ENCODE data around the gene NPAS1. TPM values are rescaled to one million over a fixed set of nuclear protein-coding genes. Genes with fewer than 3 reads are reported as not detected.
"Not testable (repeated sequence)": the region's sequence is repeated elsewhere in the genome, so short reads cannot be mapped to it uniquely, and the experiment has no call there.

Gene NPAS1
- total and polyA plus RNA-seq, 2 donors: 0.16 to 0.18 TPM

DNA sequence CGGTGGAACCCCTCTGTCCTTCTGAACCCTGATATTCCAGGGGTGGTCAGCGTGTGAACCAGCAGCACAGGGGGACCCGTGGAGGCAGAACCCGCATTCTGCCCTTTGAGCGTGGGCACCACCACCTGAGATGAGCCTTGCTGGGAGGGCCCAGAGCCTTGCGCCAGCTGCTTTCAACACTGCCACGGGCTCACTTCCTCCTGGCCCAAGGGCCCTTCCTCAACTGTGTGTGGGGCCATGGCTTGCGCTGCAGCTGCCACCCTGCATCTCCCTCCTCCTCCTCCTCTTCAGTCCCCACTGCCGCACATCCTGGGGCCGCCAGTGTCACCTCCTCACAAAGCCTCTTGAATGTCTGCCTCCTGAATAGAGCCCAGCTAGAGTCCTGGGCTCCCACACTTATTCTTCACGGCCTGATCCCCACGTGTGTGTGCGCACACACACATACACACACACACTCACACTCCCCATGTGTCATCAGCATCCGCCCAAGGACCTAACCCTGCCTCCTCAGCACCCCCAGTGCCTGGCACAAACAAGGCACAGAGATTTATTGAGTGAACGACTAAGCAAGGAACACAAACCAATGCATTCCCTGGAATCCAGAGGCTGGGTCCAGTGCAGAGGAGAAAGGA is 55.7 kb downstream of the NPAS1 start:
- H3K4me3 ChIP-seq (ENCODE audit: low read depth, low read length): no peak overlapping the region
- no peak overlapping the region for H3K27ac ChIP-seq (ENCODE audit: low read depth)
- no peak for DNase-seq (ENCODE audit: extremely low spot score)
- no peaks in the 10 kb centered on the region for H3K4me1 ChIP-seq (ENCODE audit: insufficient read depth)
- 82% methylated on average over 15 of the region's 15 CpGs for WGBS
- H3K36me3 ChIP-seq (ENCODE audit: insufficient read depth): peaks cover 5% of the 10 kb centered on the region

DNA sequence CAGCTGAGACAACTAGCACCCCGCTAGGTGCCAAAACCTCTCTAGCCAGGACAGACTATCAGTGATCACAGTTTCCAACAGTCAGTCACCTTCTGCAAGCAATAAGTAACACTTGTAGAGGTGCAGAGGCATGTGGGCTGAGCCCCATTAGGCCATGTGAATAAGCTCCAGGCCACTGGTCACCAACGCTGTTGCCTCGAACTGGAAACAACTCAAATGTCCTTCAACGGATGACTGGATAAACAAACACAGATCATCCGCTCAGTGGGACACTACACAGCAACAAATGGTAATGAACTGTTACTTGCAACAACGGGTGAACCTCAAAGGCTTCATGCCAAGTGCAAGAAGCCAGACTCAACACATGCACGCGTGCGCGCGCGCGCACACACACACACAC is 56.3 kb downstream of the NPAS1 start:
- Histone ChIP-seq H3K4me3 (ENCODE audit: low read depth, low read length) (no peak overlapping the region), H3K36me3 (ENCODE audit: insufficient read depth) (peaks cover 1% of the 10 kb centered on the region)
- WGBS: 78% methylated on average over 13 of the region's 13 CpGs

GRCh38 chr19:47078351-47078750 is 58.7 kb downstream of the NPAS1 start:
- H3K36me3 ChIP-seq (ENCODE audit: insufficient read depth); H3K27ac ChIP-seq (ENCODE audit: low read depth); H3K4me1 ChIP-seq (ENCODE audit: insufficient read depth); H3K4me3 ChIP-seq (ENCODE audit: low read depth, low read length); DNase-seq (ENCODE audit: extremely low spot score): not testable (repeated sequence)
- WGBS: 95% methylated on average over 13 of the region's 13 CpGs

More for the DNA sequence above, 56.3 kb downstream of the NPAS1 start:
- no peak for DNase-seq (ENCODE audit: extremely low spot score)
- Histone ChIP-seq H3K4me1 (ENCODE audit: insufficient read depth) (no peaks in the 10 kb centered on the region), H3K27ac (ENCODE audit: low read depth) (no peak overlapping the region)

DNA sequence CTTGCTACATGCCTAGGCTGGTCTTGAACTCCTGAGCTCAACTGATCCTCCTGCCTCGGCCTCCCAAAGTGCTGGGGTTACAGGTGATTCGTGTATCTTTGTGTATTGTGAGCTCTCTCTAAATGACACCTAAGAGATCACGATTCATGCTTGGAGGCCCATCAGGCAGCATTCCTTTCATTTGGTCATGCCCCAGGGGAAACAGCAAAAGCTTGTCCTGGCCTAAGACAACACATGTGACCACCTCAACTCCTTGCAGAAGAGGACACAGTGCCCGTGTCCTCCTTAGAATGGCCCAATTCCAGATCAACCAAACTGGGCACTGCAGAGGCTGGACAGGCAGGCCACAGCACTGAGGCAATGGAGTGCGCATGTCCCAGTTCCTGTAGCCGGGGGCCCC is 61.5 kb downstream of the NPAS1 start:
- DNase-seq (ENCODE audit: extremely low spot score): no peak
- Histone ChIP-seq H3K4me1 (ENCODE audit: insufficient read depth) (no peaks in the 10 kb centered on the region), H3K36me3 (ENCODE audit: insufficient read depth) (no peaks in the 10 kb centered on the region), H3K4me3 (ENCODE audit: low read depth, low read length) (no peak overlapping the region), H3K27ac (ENCODE audit: low read depth) (no peak overlapping the region)
- WGBS: 85% methylated on average over 6 of the region's 6 CpGs

GRCh38 chr19:47082493-47082892 is 62.9 kb downstream of the NPAS1 start:
- H3K4me3 ChIP-seq (ENCODE audit: low read depth, low read length): no peak overlapping the region
- H3K36me3 ChIP-seq (ENCODE audit: insufficient read depth): no peaks in the 10 kb centered on the region
- no peak overlapping the region for H3K27ac ChIP-seq (ENCODE audit: low read depth)
- no peaks in the 10 kb centered on the region for H3K4me1 ChIP-seq (ENCODE audit: insufficient read depth)
- no peak for DNase-seq (ENCODE audit: extremely low spot score)
- 97% methylated on average over 5 of the region's 5 CpGs for WGBS

- DNase-seq (ENCODE audit: extremely low spot score): no peak
- 93% methylated on average over 24 of the region's 24 CpGs for WGBS
- no peaks in the 10 kb centered on the region for H3K36me3 ChIP-seq (ENCODE audit: insufficient read depth)
- H3K4me1 ChIP-seq (ENCODE audit: insufficient read depth): no peaks in the 10 kb centered on the region
- H3K27ac ChIP-seq (ENCODE audit: low read depth): no peak overlapping the region
- H3K4me3 ChIP-seq (ENCODE audit: low read depth, low read length): no peak overlapping the region
Measured at GRCh38 chr19:47084879-47085439, 65.3 kb downstream of the NPAS1 start.

DNA sequence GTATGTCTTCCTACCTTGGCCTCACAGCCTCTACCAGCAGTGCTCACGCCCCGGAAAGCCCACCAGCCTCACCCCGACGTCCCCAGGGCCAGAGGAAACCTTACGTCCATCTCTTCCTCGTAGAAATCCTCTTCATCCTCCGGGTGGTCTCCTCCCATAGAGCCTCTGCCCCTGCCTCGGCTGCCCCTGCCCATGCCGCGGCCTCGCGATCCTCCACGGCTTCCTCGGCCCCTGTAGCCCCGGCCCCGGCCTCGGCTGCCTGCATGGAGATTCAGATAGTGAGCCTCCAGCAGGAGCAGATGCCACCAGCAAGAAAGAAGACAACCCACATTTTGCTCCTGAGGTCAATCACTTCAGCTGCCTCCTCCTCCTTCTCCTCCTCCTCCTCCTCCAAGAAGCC is 66.6 kb downstream of the NPAS1 start:
- no peak for DNase-seq (ENCODE audit: extremely low spot score)
- no peaks in the 10 kb centered on the region for H3K36me3 ChIP-seq (ENCODE audit: insufficient read depth)
- H3K27ac ChIP-seq (ENCODE audit: low read depth): no peak overlapping the region
- no peaks in the 10 kb centered on the region for H3K4me1 ChIP-seq (ENCODE audit: insufficient read depth)
- 96% methylated on average over 17 of the region's 17 CpGs for WGBS
- H3K4me3 ChIP-seq (ENCODE audit: low read depth, low read length): no peak overlapping the region

DNA sequence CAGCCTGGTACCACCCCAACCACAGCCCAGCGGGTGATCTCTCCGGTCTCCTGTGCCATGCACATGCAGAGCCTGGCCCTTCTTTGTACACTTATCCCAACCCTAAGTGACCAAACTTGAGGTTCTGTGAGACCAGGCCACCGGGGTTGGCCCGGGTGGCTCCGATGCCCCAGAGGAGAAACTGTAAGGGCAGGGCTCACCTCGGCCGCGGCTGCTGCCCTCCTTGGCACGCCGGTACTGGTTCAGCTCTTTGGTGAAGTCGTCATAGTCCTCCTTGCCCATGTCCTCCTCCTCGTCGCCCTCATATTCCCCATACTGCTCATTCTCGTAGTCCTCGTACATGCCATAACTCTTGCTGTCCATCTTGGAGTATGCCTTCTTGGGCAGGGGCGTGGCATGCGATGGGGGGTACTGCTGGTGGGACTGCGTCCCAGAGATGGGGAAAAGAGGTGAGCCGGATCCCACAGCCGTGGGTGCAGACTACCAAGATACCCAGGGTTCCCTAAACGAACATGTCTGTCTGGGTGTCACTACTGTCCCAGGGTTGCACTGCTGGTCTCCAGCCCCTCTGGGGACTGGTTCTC is 70.2 kb downstream of the NPAS1 start:
- H3K27ac ChIP-seq (ENCODE audit: low read depth): no peak overlapping the region
- DNase-seq (ENCODE audit: extremely low spot score): no peak
- no peaks in the 10 kb centered on the region for H3K4me1 ChIP-seq (ENCODE audit: insufficient read depth)
- no peak overlapping the region for H3K4me3 ChIP-seq (ENCODE audit: low read depth, low read length)
- no peaks in the 10 kb centered on the region for H3K36me3 ChIP-seq (ENCODE audit: insufficient read depth)
- 95% methylated on average over 21 of the region's 21 CpGs for WGBS

DNA sequence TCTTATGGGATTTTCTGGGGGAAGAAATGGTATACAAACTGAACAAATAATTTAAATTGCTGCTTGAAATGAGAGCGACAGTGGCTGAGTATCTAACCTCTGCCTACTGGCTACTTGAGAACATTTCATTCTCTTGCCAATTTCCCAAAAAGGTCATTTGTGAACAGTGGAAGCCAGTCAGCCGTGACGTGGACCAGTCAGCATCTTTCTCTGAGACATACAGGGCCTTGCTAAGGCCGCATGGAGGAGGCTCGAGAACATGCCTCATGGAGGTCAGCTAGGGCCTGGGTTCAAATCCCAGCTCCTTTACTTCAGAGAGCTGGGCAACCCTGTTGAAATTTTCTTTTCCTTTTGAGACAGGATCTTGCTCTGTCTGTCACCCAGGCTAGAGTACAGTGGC is 73.6 kb downstream of the NPAS1 start:
- WGBS: 76% methylated on average over 5 of the region's 5 CpGs
- H3K36me3 ChIP-seq (ENCODE audit: insufficient read depth): no peaks in the 10 kb centered on the region

DNA sequence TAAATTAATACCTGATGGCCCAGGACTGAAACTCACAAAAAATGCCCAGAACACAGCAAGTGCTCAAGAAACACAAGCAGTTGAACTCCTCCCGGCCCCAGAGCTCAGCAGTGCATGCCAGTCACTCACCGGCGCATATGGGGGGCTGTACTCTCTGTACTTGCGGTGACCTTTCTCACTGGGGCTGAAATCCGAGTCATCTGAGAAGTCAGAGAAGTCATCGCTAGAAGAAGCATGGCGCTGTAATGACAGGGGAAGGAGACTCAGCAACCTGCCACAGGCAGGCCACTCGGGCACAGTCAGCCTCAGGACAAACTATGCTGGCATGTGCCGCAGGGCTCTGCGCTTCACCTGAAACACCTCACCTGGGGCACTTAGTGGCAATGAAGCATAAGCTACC is 74.2 kb downstream of the NPAS1 start:
- 82% methylated on average over 10 of the region's 10 CpGs for WGBS
- Histone ChIP-seq H3K4me1 (ENCODE audit: insufficient read depth) (peaks cover 3% of the 10 kb centered on the region), H3K4me3 (ENCODE audit: low read depth, low read length) (no peak overlapping the region), H3K36me3 (ENCODE audit: insufficient read depth) (no peaks in the 10 kb centered on the region), H3K27ac (ENCODE audit: low read depth) (peak overlapping the region; percentile 46)
- no peak for DNase-seq (ENCODE audit: extremely low spot score)

More for the DNA sequence above, 73.6 kb downstream of the NPAS1 start:
- DNase-seq (ENCODE audit: extremely low spot score): no peak
- H3K27ac ChIP-seq (ENCODE audit: low read depth): no peak overlapping the region
- H3K4me1 ChIP-seq (ENCODE audit: insufficient read depth): peaks cover 3% of the 10 kb centered on the region
- H3K4me3 ChIP-seq (ENCODE audit: low read depth, low read length): no peak overlapping the region

GRCh38 chr19:47094557-47095475 is 75.2 kb downstream of the NPAS1 start:
- peaks cover 3% of the 10 kb centered on the region for H3K4me1 ChIP-seq (ENCODE audit: insufficient read depth)
- DNase-seq (ENCODE audit: extremely low spot score): no peak
- H3K36me3 ChIP-seq (ENCODE audit: insufficient read depth): no peaks in the 10 kb centered on the region
- no peak overlapping the region for H3K4me3 ChIP-seq (ENCODE audit: low read depth, low read length)
- H3K27ac ChIP-seq (ENCODE audit: low read depth): peak overlapping the region; percentile 87
- 72% methylated on average over 15 of the region's 15 CpGs for WGBS
